SK-N-SH treated with all-trans-retinoic acid at 6 μM for 48 hours (cell line): ENCODE results near the gene FAM111B.
A peak's percentile ranks its signal among the peaks of the same experiment; 100 is the strongest.

Experiments used
- ATAC-seq: fragments of 200-7000 bp; cut with Tn5 transposase; 3 replicates; pipeline ENCODE4 v1.9.1; 2020; ENCODE audit warnings: mild to moderate bottlenecking, moderate library complexity
- ARNTL ChIP-seq: fragments of 450-650 bp; formaldehyde crosslinking; IDR thresholded peaks from 2 replicates; pipeline ENCODE4 v1.5.0; 2020; ENCODE audit warnings: low read depth, mild to moderate bottlenecking, moderate library complexity, borderline replicate concordance
- BACH2 ChIP-seq: fragments of 250-450 bp; sonication (Bioruptor Pico); IDR thresholded peaks from 2 replicates; pipeline ENCODE4 v1.9.0; 2021; ENCODE audit warnings: mild to moderate bottlenecking, borderline replicate concordance
- CSDC2 ChIP-seq: fragments of 250-450 bp; sonication (Bioruptor Pico); IDR thresholded peaks from 2 replicates; pipeline ENCODE4 v1.5.0; 2020; ENCODE audit warnings: mild to moderate bottlenecking, moderate library complexity
- CSRNP3 ChIP-seq: fragments of 250-450 bp; sonication (Bioruptor Pico); IDR thresholded peaks from 2 replicates; pipeline ENCODE4 v1.5.1; 2021; ENCODE audit warnings: mild to moderate bottlenecking, moderate library complexity
- ESRRG ChIP-seq: fragments of 250-450 bp; sonication (Bioruptor Pico); IDR thresholded peaks from 2 replicates; pipeline ENCODE4 v1.6.1; 2021; ENCODE audit warnings: mild to moderate bottlenecking
- ISL1 ChIP-seq: fragments of 250-450 bp; sonication (Bioruptor Pico); IDR thresholded peaks from 2 replicates; pipeline ENCODE4 v2.1.2; 2022; ENCODE audit warnings: mild to moderate bottlenecking, moderate library complexity
- OSR1 ChIP-seq: fragments of 250-450 bp; sonication (Bioruptor Pico); IDR thresholded peaks from 2 replicates; pipeline ENCODE4 v1.8.0; 2022; ENCODE audit warnings: moderate library complexity, mild to moderate bottlenecking, inconsistent platforms
- POU6F1 ChIP-seq: fragments of 250-450 bp; sonication (Bioruptor Pico); IDR thresholded peaks from 2 replicates; pipeline ENCODE4 v1.8.0; 2021; ENCODE audit warnings: low read depth, mild to moderate bottlenecking, moderate library complexity, borderline replicate concordance
- PPARA ChIP-seq: fragments of 250-450 bp; sonication (Bioruptor Pico); IDR thresholded peaks from 2 replicates; pipeline ENCODE4 v1.5.0; 2020; ENCODE audit warnings: mild to moderate bottlenecking, borderline replicate concordance
- RARB ChIP-seq: fragments of 250-450 bp; sonication (Bioruptor Pico); IDR thresholded peaks from 2 replicates; pipeline ENCODE4 v1.8.0; 2021; ENCODE audit warnings: mild to moderate bottlenecking, moderate library complexity
- SNAI2 ChIP-seq: fragments of 250-450 bp; sonication (Bioruptor Pico); IDR thresholded peaks from 2 replicates; pipeline ENCODE4 v1.5.0; 2020; ENCODE audit warnings: mild to moderate bottlenecking, moderate library complexity
- TCF4 ChIP-seq: fragments of 250-450 bp; sonication (Bioruptor Pico); IDR thresholded peaks from 2 replicates; pipeline ENCODE4 v1.8.0; 2021; ENCODE audit warnings: mild to moderate bottlenecking, moderate library complexity, borderline replicate concordance
- TOX ChIP-seq: fragments of 250-450 bp; sonication (Bioruptor Pico); IDR thresholded peaks from 2 replicates; pipeline ENCODE4 v1.8.0; 2021; ENCODE audit warnings: mild to moderate bottlenecking, moderate library complexity, borderline replicate concordance
- ZC3H10 ChIP-seq: fragments of 250-450 bp; sonication (Bioruptor Pico); IDR thresholded peaks from 2 replicates; pipeline ENCODE4 v1.5.1; 2021; ENCODE audit warnings: mild to moderate bottlenecking, moderate library complexity
- ZFP3 ChIP-seq: fragments of 250-450 bp; sonication (Bioruptor Pico); IDR thresholded peaks from 2 replicates; pipeline ENCODE4 v1.5.0; 2020; ENCODE audit warnings: mild to moderate bottlenecking, moderate library complexity
- ZFP30 ChIP-seq: fragments of 450-650 bp; formaldehyde crosslinking; IDR thresholded peaks from 2 replicates; pipeline ENCODE4 v1.5.0; 2022; ENCODE audit warnings: mild to moderate bottlenecking, moderate library complexity
- ZNF565 ChIP-seq: fragments of 450-650 bp; formaldehyde crosslinking; conservative IDR thresholded peaks from 2 replicates; pipeline ENCODE4 v1.5.0; 2020; ENCODE audit warnings: low read depth, mild to moderate bottlenecking, moderate library complexity
- ZNF70 ChIP-seq: fragments of 450-650 bp; formaldehyde crosslinking; IDR thresholded peaks from 2 replicates; pipeline ENCODE4 v1.5.0; 2020; ENCODE audit warnings: mild to moderate bottlenecking, moderate library complexity
- ZNF8 ChIP-seq: fragments of 450-650 bp; formaldehyde crosslinking; IDR thresholded peaks from 2 replicates; pipeline ENCODE4 v1.5.0; 2020; ENCODE audit warnings: mild to moderate bottlenecking, moderate library complexity
- TF ChIP-seq, protein P1 (sequence below): fragments of 250-450 bp; sonication (Bioruptor Pico); IDR thresholded peaks from 2 replicates; pipeline ENCODE4 v1.5.0; 2020; ENCODE audit warnings: mild to moderate bottlenecking, moderate library complexity

Gene FAM111B

DNA sequence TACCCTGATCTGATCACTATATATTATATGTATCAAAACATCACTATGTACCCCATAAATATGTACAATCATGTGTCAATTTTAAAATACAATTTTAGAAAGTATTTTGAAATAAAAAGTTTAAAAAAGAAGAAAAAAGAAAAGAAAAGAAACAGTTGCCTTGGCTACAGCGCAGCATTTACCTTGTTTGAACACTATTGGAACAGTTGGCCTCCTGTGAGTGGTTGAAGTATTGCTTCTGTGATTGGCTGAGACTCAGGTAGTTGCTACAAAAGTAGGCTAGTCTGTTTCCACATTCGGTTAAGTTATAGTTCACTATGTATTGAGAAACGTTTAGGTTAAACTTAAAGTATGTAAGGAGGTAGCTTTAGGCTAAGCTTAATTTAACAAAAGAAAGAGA is 57.0 kb downstream of the FAM111B start (continued):
- TF ChIP-seq, protein P1, sequence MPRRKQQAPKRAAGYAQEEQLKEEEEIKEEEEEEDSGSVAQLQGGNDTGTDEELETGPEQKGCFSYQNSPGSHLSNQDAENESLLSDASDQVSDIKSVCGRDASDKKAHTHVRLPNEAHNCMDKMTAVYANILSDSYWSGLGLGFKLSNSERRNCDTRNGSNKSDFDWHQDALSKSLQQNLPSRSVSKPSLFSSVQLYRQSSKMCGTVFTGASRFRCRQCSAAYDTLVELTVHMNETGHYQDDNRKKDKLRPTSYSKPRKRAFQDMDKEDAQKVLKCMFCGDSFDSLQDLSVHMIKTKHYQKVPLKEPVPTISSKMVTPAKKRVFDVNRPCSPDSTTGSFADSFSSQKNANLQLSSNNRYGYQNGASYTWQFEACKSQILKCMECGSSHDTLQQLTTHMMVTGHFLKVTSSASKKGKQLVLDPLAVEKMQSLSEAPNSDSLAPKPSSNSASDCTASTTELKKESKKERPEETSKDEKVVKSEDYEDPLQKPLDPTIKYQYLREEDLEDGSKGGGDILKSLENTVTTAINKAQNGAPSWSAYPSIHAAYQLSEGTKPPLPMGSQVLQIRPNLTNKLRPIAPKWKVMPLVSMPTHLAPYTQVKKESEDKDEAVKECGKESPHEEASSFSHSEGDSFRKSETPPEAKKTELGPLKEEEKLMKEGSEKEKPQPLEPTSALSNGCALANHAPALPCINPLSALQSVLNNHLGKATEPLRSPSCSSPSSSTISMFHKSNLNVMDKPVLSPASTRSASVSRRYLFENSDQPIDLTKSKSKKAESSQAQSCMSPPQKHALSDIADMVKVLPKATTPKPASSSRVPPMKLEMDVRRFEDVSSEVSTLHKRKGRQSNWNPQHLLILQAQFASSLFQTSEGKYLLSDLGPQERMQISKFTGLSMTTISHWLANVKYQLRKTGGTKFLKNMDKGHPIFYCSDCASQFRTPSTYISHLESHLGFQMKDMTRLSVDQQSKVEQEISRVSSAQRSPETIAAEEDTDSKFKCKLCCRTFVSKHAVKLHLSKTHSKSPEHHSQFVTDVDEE (CRISPR knock-in tag): no peak
- TF ChIP-seq ZNF8 (CRISPR knock-in tag) (no peak), ESRRG (CRISPR knock-in tag) (no peak), ZNF70 (CRISPR knock-in tag) (no peak), POU6F1 (CRISPR knock-in tag) (no peak)

- TF ChIP-seq RARB (CRISPR knock-in tag) (no peak), TOX (no peak), PPARA (CRISPR knock-in tag) (no peak), ARNTL (no peak)
- TF ChIP-seq, all 23 proteins: peak for 0
- peak; percentile 98 for ATAC-seq
Measured at GRCh38 chr11:59171508-59172322, 64.7 kb downstream of the FAM111B start, which contains the start of gene DTX4. DTX4 (plus strand) TSS chr11:59172132; CDS start chr11:59172596, 464 bp downstream.

DNA sequence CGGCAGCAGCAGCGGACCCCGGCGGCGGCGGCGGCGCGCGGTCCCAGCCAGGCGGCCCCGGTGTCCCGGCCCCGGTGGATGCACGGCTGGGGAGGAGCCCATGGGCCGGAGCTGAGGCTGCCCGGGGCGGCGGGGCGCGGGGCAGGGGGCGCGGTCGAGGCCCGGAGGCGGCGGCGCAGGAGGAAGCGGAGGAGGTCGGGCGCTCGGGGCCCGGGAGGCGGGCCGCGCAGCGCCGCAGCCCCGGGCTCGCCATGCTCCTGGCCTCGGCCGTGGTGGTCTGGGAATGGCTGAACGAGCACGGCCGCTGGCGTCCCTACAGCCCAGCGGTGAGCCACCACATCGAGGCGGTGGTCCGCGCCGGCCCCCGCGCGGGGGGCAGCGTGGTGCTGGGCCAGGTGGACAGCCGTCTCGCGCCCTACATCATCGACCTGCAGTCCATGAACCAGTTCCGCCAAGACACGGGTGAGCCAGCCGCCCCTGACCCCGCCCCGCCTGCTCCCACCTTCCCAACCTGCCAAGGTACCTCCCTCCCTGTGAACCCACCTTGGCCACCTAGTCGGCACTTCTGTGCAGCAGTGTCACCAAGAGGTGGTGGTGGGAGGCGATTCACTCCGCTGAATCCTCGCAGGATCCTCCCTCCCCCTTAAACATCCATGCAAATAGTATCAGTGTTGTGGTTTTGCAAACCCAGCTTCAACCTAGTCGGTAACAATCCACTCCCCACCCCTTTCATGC is 65.5 kb downstream of the FAM111B start:
- peak; percentile 11; the same call in 2 of the 3 replicates for ATAC-seq
- TF ChIP-seq ZFP30 (no peak), CSDC2 (no peak), ZNF8 (CRISPR knock-in tag) (no peak), ZNF70 (CRISPR knock-in tag) (no peak), CSRNP3 (no peak), ZC3H10 (CRISPR knock-in tag) (no peak), POU6F1 (CRISPR knock-in tag) (no peak), ZNF565 (CRISPR knock-in tag) (no peak), ISL1 (CRISPR knock-in tag) (no peak), TOX (no peak)
- TF ChIP-seq, all 23 proteins: peak for 0

DNA sequence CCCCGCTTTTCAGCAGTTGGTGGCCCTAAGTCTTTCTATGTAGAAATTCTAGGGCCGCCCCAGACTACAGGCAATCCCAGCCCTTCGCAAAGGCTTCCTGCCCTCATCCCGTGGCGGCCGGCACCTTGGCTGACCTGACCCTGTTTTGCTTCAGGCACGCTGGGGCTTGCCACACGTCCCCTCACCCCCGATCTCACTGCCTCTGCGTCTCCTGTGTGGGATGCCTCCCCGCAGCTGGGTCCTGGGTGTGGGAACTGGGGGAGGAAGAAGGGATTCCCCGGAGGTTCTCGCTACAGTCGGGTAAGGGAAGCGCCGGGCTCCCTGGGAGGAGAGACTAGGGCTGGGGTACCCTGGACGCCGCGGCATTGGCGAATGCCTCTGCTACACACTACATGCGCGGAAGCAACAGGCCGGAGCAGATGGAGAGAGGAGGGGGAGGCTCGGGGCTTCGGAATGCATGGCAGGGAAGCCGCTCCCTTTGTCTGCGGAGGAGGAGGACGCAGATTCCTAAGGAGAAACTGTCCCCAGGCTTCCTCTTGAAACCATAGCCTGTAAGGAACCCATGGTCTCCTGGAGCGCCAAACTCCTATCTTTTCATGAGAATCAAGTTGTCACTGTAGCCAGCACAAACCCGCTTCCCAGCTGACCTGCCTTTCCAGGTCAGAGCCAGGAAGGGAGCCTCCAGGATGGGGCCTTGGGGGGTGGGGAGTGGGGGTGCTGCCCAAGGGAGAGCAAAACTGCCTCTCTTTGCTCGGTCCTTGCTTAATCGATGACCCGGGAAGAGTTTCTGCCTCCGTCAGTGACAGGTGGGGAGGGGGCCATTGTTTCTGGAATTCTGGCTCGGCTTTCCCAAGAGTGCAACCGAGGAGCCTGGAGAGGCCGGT is 66.3 kb downstream of the FAM111B start:
- ATAC-seq: no peak
- TF ChIP-seq ZFP3 (no peak), ISL1 (CRISPR knock-in tag) (no peak), ZC3H10 (CRISPR knock-in tag) (no peak), ZNF70 (CRISPR knock-in tag) (no peak), ZNF565 (CRISPR knock-in tag) (no peak), CSRNP3 (no peak), TCF4 (CRISPR knock-in tag) (no peak), OSR1 (CRISPR knock-in tag) (no peak), TOX (no peak), SNAI2 (CRISPR knock-in tag) (no peak), ZNF8 (CRISPR knock-in tag) (no peak), ESRRG (CRISPR knock-in tag) (no peak), BACH2 (no peak), CSDC2 (no peak), ARNTL (no peak), POU6F1 (CRISPR knock-in tag) (no peak)
